Skeletal muscle cell (primary cell): ENCODE measurements around the gene TES.

ENCODE experiments used
- DNase-seq: peaks from one replicate; pipeline ENCODE4 v3.0.0-alpha.2; 2010; ENCODE audit warnings: low read depth
- H3K4me3 ChIP-seq: 2 replicates; pipeline ENCODE4 v1.5.1; 2011; ENCODE audit warnings: low read depth, mild to moderate bottlenecking, control low read depth, low read length, moderate library complexity

TES gene

GRCh38 chr7:116307253-116307652 is 96.9 kb downstream of the TES start:
- no peak for DNase-seq
- no peak overlapping the region for H3K4me3 ChIP-seq
